ENCODE data around the gene SMARCAL1.

DNA sequence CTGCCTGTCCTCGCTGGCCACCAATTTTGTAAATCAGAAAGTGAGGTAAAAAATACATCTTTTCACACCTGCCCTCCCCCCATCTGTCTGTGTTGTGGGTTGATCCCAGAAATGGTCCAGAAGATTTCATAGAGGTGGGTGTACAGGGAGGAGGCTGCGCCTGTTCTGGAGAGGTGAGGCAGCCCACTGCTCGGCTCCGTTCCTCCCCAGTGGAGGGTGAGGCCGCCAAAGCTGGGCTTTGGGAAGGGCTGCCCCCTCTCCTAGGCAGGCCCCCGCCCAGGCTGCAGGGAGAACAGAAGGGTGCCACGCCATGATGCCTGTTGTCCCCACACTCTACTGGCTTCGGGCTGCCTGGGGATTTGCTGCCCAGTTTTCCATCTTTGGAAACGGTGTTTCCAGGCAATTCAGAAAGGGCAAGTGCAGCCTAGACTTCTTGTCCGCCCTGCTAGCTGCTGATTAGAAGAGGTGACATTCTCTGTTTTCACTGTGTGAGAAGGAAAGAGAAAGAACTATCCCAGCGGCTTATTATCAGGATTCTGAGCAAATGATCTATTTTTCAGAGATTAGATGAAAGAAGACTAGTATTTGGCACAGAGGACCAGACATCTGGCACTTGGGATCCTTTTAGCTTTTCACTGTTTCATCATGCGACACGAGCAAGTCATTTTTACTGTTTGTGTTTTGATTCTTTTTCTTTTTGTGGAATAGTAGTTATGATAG lies 18.7 kb downstream of the SMARCAL1 start:
- TF ChIP-seq CTCF (tag by site-specific recombination; IDR thresholded peaks at IDR 0.05) (no peak), ZNF155 (tag by site-specific recombination; IDR thresholded peaks at IDR 0.05) (no peak), SCRT1 (tag by site-specific recombination; IDR thresholded peaks at IDR 0.05; ENCODE audit: borderline replicate concordance) (no peak), ZNF624 (tag by site-specific recombination; IDR thresholded peaks at IDR 0.05) (no peak), ZNF24 (tag by site-specific recombination; IDR thresholded peaks at IDR 0.05) (no peak), ZBTB1 (tag by site-specific recombination; IDR thresholded peaks at IDR 0.05) (no peak), PBX3 (CRISPR knock-in tag; IDR thresholded peaks at IDR 0.05) (no peak), SETDB1 (IDR thresholded peaks at IDR 0.05; ENCODE audit: insufficient read length, low read length) (no peak), ZNF530 (tag by site-specific recombination; IDR thresholded peaks at IDR 0.05; ENCODE audit: low read depth) (no peak), ZFP69B (tag by site-specific recombination; IDR thresholded peaks at IDR 0.05) (no peak), KLF10 (tag by site-specific recombination; IDR thresholded peaks at IDR 0.05) (no peak), ZNF660 (tag by site-specific recombination; IDR thresholded peaks at IDR 0.05) (no peak)
- TF ChIP-seq, protein P1, sequence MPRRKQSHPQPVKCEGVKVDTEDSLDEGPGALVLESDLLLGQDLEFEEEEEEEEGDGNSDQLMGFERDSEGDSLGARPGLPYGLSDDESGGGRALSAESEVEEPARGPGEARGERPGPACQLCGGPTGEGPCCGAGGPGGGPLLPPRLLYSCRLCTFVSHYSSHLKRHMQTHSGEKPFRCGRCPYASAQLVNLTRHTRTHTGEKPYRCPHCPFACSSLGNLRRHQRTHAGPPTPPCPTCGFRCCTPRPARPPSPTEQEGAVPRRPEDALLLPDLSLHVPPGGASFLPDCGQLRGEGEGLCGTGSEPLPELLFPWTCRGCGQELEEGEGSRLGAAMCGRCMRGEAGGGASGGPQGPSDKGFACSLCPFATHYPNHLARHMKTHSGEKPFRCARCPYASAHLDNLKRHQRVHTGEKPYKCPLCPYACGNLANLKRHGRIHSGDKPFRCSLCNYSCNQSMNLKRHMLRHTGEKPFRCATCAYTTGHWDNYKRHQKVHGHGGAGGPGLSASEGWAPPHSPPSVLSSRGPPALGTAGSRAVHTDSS (tag by site-specific recombination; IDR thresholded peaks at IDR 0.05): no peak
- TF ChIP-seq, protein P2, sequence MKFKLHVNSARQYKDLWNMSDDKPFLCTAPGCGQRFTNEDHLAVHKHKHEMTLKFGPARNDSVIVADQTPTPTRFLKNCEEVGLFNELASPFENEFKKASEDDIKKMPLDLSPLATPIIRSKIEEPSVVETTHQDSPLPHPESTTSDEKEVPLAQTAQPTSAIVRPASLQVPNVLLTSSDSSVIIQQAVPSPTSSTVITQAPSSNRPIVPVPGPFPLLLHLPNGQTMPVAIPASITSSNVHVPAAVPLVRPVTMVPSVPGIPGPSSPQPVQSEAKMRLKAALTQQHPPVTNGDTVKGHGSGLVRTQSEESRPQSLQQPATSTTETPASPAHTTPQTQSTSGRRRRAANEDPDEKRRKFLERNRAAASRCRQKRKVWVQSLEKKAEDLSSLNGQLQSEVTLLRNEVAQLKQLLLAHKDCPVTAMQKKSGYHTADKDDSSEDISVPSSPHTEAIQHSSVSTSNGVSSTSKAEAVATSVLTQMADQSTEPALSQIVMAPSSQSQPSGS (tag by site-specific recombination; IDR thresholded peaks at IDR 0.05; ENCODE audit: low read depth): no peak

Measured in HEK293 (cell line).